Activated CD4-positive, alpha-beta T cell treated with anti-CD3 and anti-CD28 coated beads, Interleukin-2, amount 50 U/mL, for 4 hours (primary cell): Measurements from ENCODE around the gene WRAP53.

Experiments
- DNase-seq, 2 experiments: peaks; one replicate each; pipeline ENCODE4 v3.0.0-alpha.2; 2020

The WRAP53 gene

GRCh38 chr17:7710301-7710700 lies 22.0 kb downstream of the WRAP53 start:
- no peak for DNase-seq

DNA sequence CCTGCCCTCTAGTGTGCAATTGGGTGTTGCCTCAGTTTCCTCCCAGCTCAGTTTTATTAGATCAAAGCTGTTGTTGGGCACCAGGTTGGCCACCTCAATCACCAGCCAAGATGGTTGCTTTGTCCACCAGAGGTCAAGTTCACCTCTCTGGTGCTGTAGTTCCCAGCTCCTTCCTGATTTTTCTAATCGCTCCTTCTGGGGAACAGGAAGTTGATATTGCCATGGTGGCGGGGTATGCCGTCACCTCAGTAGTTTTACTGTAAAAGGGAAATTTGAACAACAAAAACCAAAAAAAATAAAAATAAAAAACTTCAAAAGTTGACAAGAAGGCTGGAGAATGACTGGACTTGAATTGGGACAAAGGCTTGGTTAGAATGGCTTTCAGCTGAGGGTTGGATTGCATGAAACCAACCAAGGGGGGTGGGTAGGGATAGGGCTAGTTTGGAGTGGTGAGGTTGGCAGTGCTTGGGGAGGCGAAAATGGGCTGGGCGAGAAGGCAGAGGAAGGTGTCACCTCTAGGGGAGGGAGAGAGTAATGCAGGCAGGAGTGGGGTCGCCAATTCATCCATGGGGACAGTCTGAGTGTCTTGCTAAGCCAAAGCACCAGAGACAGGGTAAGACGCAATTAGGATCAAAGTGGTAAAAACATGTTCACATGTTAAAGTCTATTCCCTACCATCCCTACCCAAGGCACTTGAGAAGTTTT lies 22.9 kb downstream of the WRAP53 start:
- DNase-seq = no peak

GRCh38 chr17:7712111-7712771 lies 24.0 kb downstream of the WRAP53 start:
- DNase-seq = no peak

- DNase-seq = no peak
Measured at GRCh38 chr17:7713782-7714181, 25.5 kb downstream of the WRAP53 start.

DNA sequence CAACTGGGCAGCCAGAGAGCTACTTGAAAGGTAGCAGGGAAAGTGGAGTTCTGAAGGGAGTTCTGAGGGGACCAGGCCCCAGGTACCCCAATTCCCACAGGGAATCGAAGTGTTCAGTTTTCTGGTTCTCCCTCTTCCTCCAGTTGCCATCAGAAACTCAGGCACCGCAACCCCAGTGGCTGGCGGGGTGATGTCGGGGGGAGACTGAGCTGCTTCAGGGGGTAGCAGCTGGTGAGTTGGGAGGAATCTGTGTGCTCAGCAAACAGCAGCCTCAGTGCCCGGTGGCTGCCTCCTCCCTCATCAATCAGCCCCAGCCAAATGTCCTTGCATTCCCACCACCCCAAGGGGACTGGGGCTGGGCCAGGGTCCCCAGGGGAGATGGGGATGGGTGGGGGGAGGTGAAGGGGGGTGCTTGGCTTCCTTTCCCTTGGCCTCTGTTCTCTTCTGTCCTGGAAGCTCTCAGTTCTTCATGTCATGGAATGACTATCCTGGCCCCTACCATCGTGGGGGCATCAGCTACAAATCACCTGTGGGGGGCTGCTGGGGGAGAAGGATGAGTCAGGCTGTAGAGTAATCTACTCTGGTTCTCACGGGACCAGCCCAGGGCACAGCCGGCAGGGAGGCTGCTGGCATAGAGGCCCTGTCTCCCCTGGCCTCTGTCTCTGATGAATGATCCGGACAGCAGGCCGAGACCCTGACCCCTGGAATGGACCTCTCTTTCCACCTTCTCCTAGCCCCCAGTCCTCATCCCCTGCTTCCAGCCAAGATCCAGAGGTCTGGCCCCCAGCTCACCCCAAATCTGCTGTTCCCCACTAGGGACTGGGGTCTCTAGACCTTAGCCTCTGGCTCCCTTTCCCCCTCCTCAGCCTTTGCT lies 26.7 kb downstream of the WRAP53 start:
- no peak for DNase-seq

GRCh38 chr17:7715936-7716886 lies 27.9 kb downstream of the WRAP53 start:
- no peak for DNase-seq

DNA sequence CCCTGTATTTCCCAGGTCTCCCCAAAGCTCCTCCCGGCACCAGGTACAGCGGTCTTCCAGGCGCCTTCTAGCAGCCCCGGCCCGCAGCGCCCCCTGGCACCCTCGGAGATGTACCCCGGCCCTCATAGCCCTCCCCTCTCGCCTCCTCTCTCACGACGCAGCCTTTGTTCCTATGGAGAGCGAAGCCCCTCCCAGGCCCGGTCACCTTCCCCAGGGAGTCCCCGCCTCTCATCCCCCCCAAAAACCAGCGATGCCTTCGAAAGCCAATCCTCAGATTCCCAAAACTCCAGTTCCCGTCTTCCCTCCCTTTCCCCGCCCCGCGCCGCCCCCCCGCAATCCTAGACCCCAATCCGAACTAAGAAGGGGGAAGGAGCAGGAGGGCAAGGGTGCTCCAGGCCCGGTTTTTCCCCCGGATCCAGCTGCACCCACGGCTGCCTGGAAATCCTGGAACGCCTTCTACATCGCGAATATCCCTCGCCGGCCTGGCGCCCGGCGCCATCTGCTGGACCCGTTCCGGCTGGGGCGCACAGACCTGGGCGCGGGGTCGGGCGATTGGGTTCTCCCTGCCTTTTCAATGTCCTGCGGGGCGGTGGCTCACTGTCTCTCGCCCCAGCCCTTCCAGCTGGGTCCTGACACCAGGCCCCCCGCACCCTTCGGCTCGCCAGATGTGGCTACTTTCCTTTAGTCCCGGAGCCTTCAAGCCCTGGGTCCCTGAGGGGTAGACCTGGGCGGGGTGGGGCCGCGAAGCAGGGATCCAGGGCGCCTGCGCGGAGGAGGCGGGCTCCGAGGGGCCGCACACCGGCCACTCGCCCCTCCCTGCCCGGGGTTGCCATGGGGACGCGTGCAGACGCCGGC lies 28.9 kb downstream of the WRAP53 start, which contains the start of gene DNAH2:
Gene DNAH2, plus strand, starts transcription at position 844 of the 855 bp plus-strand sequence. CDS start 1,991 bp downstream, outside the sequence.
- DNase-seq = no peak

- DNase-seq = no peak
Measured at GRCh38 chr17:7717756-7718350, 29.6 kb downstream of the WRAP53 start.

- no peak for DNase-seq
Measured at GRCh38 chr17:7719661-7720060, 31.4 kb downstream of the WRAP53 start.

DNA sequence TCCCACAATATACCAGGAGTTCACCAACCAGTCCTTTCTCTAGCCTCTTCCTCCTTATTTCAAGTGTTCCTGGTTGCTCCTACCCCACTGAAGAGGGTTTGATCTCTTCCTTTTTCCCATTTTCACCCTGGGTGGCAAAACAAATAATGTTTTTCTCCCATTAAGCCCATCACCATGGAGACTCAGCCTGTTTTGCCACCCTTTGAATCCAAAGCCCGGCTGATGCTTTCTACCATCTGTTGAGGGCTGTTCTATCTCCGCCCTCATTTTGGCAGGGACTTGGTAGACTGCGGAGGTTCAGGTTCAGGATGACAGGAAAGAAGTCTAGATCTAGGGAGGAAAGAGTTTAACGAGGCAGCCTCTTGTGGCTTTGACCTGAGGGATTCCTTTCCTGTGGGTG lies 31.8 kb downstream of the WRAP53 start:
- no peak for DNase-seq

GRCh38 chr17:7721612-7722011 lies 33.3 kb downstream of the WRAP53 start:
- no peak for DNase-seq

GRCh38 chr17:7727886-7728285 lies 39.6 kb downstream of the WRAP53 start:
- DNase-seq = no peak

DNA sequence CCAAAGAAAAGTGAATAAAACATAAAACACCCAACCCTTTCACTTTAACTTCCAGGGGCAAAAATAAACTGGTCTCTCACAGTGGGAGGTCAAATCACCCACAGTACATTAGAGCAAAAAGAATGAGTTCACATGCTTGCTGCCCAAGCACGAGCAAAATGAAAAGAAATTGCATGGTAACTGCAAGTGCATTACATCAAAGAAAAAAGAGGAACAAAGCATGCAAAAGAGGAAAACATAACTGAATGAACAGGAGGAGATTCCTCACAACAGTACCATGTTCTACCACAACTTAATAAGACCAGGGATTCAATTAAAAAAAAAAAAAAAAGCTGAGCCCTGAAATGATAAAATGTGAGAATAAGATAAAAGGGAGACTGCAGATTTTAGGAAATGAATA lies 41.5 kb downstream of the WRAP53 start:
- DNase-seq = no peak

- no peak for DNase-seq
Measured at GRCh38 chr17:7732981-7733539, 44.8 kb downstream of the WRAP53 start.

DNA sequence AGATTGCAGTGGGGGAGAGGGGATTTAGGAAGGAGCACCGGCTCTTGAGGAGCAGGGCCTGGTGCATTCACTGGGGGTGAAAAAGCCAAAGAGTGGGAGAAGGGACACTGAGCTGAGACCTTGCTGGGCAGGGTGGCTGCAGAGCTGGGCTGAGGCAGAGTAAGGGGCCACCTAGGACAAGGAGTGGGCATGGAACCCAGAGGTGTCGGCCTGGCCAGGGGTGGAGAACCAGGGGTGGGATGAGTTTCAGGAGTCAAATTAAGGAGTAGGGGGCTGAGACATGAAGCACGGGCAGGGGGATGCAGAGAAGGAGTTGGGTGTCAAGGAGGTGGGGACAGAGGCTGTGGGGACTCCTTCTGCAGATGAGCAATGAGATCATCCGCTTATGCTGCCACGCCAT lies 49.3 kb downstream of the WRAP53 start:
- DNase-seq = no peak

- DNase-seq = no peak
Measured at GRCh38 chr17:7739746-7740145, 51.5 kb downstream of the WRAP53 start.

- DNase-seq = no peak
Measured at GRCh38 chr17:7740481-7741001, 52.3 kb downstream of the WRAP53 start.

DNA sequence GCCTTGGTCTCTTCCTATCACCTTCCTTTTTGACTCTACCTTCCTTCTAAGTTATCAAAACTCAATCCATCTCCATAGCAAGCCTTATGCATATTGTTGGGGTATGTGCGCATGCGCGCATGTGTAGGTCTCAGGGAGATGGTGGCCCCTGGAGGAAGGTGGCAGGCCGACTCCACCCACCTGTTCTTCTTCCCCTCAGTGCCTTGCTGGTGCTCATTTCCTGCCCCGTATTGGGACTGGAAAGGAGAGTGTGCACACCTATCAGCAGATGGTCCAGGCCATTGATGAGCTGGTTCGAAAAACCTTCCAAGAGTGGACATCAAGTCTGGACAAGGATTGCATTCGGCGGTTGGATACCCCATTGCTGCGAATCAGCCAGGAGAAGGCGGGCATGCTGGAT lies 54.5 kb downstream of the WRAP53 start:
- no peak for DNase-seq

DNA sequence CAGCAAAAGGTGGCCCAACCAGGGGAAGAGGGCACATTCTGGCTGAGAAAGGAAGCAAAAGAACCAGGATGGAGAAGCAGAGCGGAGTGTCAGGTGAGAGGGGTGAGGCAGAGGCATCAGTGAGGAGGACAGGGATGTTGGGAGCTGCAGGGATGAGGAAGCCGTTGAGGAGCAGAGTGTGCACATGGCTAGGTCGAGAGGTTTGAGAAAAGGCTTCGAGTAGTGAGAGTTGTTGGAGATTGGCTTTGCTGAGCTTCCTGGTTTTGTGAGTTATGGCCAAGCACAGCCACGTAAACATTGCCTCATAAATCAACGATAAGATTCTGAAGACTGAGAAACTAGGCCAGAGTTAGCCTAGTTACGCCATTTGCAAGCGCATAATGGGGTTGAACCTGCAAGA lies 56.1 kb downstream of the WRAP53 start:
- no peak for DNase-seq

GRCh38 chr17:7745748-7746470 lies 57.6 kb downstream of the WRAP53 start:
- no peak for DNase-seq
